Thoracic aorta (tissue), 2 donors: Measurements from ENCODE around the gene GGA3. TPM values are rescaled to one million over a fixed set of nuclear protein-coding genes. Genes with fewer than 3 reads are reported as not detected.

ENCODE experiments used
- ATAC-seq: fragments of 150-250 bp; one replicate; pipeline ENCODE4 v1.8.0; 2017; ENCODE audit warnings: low read depth; ENCODE audit not compliant: insufficient number of reproducible peaks, low FRiP score
- DNase-seq: peaks from one replicate; pipeline ENCODE4 v3.0.0-alpha.2; 2020; ENCODE audit warnings: low spot score
- H3K27ac ChIP-seq, 2 donors: fragments of 200-600 bp; sonication (generic); 1 replicate in 1 of 2; 2 replicates in 1 of 2; pipeline ENCODE4 v1.5.1; 2016; ENCODE audit warnings: mild to moderate bottlenecking in 2 of 2, moderate library complexity in 2 of 2
- H3K27me3 ChIP-seq: fragments of 200-600 bp; sonication (generic); replicated peaks from 2 replicates; pipeline ENCODE4 v1.6.0; 2016; ENCODE audit warnings: mild to moderate bottlenecking; ENCODE audit not compliant: insufficient read depth
- H3K36me3 ChIP-seq: fragments of 200-600 bp; sonication (generic); one replicate; pipeline ENCODE4 v1.5.1; 2016
- H3K4me1 ChIP-seq, 2 donors: fragments of 200-600 bp; sonication (generic); 1 replicate in 1 of 2; 2 replicates in 1 of 2; pipeline versions ENCODE4 v1.5.1 to v1.6.0; 2016; ENCODE audit warnings: low read depth in 2 of 2, mild to moderate bottlenecking in 1 of 2; ENCODE audit not compliant: control insufficient read depth in 1 of 2
- H3K4me3 ChIP-seq: fragments of 200-600 bp; sonication (generic); 2 replicates; pipeline ENCODE4 v1.5.1; 2016; ENCODE audit warnings: mild to moderate bottlenecking
- H3K9me3 ChIP-seq: fragments of 200-600 bp; sonication (generic); 2 replicates; pipeline ENCODE4 v1.5.1; 2016
- CTCF ChIP-seq: fragments of 200-600 bp; sonication (generic); IDR thresholded peaks from one replicate; pipeline ENCODE4 v1.5.1; 2019; ENCODE audit warnings: antibody characterized with exemption
- total RNA-seq, 2 donors: library from RNA; depleted of rRNA; stranded (reverse); fragments of >200 nt; gene quantifications; one replicate each; pipeline versions ENCODE4 v1.1.0 to v1.2.3, GENCODE V29; 2016

GGA3 gene
- total RNA-seq, 2 donors from 2014 or later: 33.3 to 41.9 TPM

GRCh38 chr17:75246404-75246803, 15.0 kb downstream of the GGA3 start:
- Histone ChIP-seq H3K27ac (no peak overlapping the region), H3K4me3 (no peak overlapping the region), H3K4me1 (peaks cover 10 to 18% of the 10 kb centered on the region in 2 donors), H3K36me3 (peaks cover 49% of the 10 kb centered on the region), H3K9me3 (no peaks in the 10 kb centered on the region), H3K27me3 (no peaks in the 10 kb centered on the region)
- ATAC-seq (no peak), DNase-seq (no peak)
- TF ChIP-seq CTCF: no peak

DNA sequence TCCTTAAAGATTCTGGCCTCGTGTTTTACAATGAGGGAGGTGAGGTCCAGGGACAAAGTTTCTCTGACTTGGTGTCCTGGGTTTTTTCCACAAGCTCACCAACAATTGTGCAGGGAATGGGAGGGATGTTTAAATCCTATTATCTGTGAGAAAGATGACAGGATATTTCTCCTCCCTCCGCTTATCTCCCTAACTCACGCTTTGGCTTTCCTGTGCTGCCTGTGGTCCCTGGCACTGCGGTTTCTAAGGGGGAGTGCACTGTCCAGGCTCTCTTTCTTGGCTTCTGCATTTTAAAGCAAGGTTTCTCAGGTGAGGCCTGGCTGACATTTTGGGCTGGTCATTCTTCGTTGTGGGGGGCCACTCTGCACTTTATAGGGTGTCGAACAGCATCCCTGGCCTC, 16.4 kb downstream of the GGA3 start:
- Histone ChIP-seq H3K4me3 (no peak overlapping the region), H3K27me3 (no peaks in the 10 kb centered on the region), H3K9me3 (no peaks in the 10 kb centered on the region), H3K4me1 (peaks cover 6 to 11% of the 10 kb centered on the region in 2 donors), H3K36me3 (peaks cover 62% of the 10 kb centered on the region), H3K27ac (no peak overlapping the region)
- DNase-seq (no peak), ATAC-seq (no peak)
- TF ChIP-seq CTCF: no peak

DNA sequence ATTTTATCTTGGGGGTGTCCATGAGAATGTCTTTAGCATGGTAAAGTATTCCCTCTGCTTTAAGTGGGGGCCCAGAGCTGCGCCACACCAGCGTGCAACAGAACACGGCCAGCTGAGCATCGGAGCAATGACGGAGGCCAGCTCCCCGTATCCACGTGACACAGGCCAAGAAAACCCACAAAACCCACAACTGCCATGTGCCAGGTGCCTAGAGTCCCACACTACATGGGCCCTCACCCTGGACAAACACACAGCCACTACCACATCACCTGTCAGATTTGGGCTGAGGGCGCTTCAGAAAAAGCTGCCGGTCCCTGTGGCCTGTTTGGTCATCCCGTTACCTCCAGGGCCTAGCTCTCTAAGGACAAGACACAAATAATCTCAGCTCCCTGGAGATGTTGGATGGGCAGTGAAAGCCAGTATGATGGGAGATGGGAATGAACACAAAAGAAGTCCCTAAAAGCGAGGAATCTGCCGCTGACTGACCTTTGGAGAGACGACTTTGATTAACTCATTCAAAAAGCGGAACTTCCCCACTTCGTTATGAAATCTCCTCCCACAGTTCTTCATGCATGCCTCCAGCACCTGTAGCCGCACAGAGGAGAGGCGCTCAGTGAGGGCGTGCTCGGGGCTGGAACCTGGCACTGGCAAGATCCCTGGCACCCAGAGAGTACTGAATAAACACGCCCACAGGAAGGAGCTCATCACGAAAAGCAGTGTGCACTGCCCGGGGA, 17.1 kb downstream of the GGA3 start:
- Histone ChIP-seq H3K36me3 (peaks cover 68% of the 10 kb centered on the region), H3K4me3 (no peak overlapping the region), H3K9me3 (no peaks in the 10 kb centered on the region), H3K27me3 (no peaks in the 10 kb centered on the region), H3K4me1 (peaks cover under 1 to 3% of the 10 kb centered on the region in 2 donors), H3K27ac (no peak overlapping the region)
- TF ChIP-seq CTCF: no peak
- ATAC-seq: no peak
- DNase-seq: no peak

DNA sequence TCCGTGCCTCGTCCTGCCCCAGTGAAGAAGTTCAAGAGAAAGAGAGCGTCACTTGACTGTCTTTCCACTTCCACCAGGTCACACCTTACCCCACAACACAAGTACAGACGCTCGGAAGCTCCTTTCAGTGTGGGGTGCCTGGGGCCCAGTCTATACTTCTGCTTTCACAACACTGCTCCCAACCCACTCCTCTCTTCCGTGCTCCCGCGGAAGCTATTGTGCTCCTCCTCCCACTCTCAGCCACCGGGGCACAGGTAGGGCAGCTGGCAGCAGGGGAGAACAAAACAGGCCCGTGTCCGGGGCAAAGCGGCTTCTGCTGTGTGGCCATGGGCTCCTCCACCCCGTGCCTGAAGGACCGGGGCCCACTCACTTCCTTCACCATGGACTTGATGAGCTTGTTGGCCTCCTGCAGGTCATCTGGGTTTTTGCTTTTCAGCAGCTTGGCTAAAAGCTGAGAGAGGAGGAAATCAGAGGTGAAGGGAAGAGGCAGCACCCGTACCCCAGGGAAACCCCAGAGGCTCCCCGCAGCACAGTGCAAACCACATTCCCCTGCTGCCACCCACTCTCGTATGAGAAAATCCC, 18.9 kb downstream of the GGA3 start:
- no peak overlapping the region for H3K4me3 ChIP-seq
- no peak overlapping the region for H3K27ac ChIP-seq
- H3K27me3 ChIP-seq: no peaks in the 10 kb centered on the region
- TF ChIP-seq CTCF: no peak
- ATAC-seq: no peak
- no peaks in the 10 kb centered on the region for H3K4me1 ChIP-seq
- no peak for DNase-seq
- H3K36me3 ChIP-seq: peaks cover 84% of the 10 kb centered on the region
- H3K9me3 ChIP-seq: no peaks in the 10 kb centered on the region

DNA sequence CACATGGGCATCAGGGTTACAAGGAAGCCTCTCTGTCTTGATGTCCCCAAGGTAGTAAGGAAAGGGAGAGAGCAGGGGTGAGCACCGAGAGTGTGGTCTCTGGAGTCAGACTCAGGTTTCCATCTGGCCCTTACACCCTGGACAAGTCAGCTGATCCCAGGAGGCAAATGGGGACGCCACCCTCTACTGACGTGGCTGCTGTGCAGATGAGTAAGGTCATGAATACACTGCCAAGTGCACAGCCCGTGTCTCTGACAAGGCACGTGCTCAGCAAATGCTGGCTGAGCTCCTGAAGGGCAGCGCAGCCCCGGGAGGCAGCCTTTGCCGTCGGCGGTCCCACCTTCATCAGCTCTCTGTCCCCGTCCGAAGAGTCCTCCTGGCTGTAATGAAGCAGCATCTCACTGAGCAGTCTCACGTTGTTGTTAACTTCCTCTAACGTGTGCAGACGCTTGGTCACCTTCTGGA, 19.4 kb downstream of the GGA3 start:
- H3K36me3 ChIP-seq: peaks cover 86% of the 10 kb centered on the region
- ATAC-seq (no peak), DNase-seq (no peak)
- no peaks in the 10 kb centered on the region for H3K27me3 ChIP-seq
- no peaks in the 10 kb centered on the region for H3K9me3 ChIP-seq
- no peak overlapping the region for H3K4me3 ChIP-seq
- H3K4me1 ChIP-seq: no peaks in the 10 kb centered on the region
- H3K27ac ChIP-seq: no peak overlapping the region
- TF ChIP-seq CTCF: no peak
